ENCODE measurements around the gene MMP24.
"Not testable (repeated sequence)": the region's sequence is repeated elsewhere in the genome, so short reads cannot be mapped to it uniquely, and the experiment has no call there.

MMP24 gene

DNA sequence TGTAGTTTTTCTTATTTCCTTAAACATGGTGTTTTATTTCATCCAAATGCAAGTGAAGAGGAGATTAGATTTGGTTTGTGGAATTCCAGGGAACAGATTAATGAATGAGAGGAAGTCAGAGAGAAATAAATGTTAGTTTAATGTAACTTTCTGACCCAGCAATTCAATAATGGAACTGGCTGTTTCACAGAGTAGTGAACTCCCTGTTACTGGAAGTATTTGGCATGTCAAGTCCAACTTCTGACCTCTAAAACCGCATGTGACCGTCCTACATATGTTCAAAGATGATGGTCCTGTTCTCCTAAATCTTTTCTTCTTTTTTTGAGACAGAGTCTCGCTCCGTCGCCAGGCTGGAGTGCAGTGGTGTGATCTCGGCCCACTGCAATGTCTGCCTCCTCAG lies 35.9 kb upstream of the MMP24 start:
- no peak for DNase-seq (ENCODE audit: extremely low read depth, low read depth)
- TF ChIP-seq, protein P1, sequence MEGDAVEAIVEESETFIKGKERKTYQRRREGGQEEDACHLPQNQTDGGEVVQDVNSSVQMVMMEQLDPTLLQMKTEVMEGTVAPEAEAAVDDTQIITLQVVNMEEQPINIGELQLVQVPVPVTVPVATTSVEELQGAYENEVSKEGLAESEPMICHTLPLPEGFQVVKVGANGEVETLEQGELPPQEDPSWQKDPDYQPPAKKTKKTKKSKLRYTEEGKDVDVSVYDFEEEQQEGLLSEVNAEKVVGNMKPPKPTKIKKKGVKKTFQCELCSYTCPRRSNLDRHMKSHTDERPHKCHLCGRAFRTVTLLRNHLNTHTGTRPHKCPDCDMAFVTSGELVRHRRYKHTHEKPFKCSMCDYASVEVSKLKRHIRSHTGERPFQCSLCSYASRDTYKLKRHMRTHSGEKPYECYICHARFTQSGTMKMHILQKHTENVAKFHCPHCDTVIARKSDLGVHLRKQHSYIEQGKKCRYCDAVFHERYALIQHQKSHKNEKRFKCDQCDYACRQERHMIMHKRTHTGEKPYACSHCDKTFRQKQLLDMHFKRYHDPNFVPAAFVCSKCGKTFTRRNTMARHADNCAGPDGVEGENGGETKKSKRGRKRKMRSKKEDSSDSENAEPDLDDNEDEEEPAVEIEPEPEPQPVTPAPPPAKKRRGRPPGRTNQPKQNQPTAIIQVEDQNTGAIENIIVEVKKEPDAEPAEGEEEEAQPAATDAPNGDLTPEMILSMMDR (IDR thresholded peaks at IDR 0.05; ENCODE audit: low read depth, low read length, missing control alignments) = no peak
- no peak overlapping the region for H3K4me3 ChIP-seq (replicated peaks; ENCODE audit: low read depth, low read length)

DNA sequence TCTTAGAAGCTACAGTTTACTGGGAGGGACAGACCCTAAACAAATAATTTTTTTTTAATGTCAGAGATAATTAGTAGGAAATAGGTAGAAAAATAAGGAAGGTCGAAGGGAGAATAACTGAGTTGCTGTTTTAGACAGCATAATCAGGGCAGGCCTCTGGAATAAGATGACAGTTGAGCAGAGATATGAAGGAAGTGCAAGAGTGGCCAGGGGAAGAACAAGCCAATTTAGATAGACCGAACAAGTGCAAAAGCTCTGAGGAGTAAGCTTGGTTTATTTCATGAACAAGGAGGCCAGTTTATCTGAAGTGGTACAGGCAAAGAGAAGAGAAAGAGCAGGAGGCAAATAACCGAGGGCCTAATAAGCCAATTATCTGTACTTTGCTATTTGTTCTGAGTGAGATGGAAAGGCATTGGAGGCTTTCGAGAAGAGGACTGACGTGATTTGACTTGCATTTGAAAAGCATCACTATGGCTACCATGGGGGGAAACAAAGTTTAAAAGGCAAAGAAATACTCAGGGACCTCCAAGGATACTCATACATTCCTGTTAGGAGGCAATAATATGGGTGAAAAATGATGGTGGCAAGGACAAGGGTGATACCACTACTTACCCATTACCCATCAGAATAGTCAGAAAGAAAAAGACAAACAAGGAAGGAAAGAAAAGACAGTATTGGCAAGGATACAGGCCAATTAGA lies 34.9 kb upstream of the MMP24 start:
- TF ChIP-seq, protein P1 (IDR thresholded peaks at IDR 0.05; ENCODE audit: low read depth, low read length, missing control alignments) = no peak
- H3K4me3 ChIP-seq (replicated peaks; ENCODE audit: low read depth, low read length) = no peak overlapping the region
- no peak for DNase-seq (ENCODE audit: extremely low read depth, low read depth)

DNA sequence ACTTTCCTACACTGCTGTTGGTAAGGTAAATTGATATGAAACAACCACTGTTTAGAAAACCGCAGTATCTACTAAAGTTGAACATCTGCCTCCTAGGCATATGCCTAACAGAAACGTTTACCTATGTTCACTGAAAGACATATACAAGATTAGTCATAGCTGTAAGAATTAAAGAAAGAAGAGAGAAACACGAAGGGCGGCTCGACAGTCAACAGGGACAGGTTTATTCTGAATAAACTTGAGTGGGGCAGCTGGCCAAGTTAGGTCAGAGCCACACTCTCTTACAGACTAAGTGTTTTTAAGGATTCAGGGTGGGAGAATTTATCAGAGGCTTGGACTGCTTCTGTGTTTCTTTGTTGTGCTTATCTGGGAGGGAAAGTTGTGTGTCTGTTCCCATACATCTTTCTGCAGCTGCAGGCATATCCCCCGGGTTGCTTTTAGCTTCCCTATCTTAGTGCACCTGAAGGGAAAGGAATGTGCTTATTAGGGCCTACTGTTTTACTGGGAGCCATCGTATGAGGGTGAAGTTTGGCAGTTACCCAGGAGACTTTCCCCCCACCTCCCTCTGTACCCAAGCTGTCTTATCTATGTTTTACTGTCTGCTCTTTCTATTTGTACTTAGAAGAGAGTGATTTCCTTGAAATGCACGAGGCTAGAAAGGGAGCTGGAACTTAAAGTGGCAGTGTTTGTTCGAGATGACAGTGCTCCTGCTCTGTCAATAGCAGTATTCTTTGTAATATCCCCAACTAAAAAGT lies 34.2 kb upstream of the MMP24 start:
- DNase-seq (ENCODE audit: extremely low read depth, low read depth) = no peak
- TF ChIP-seq, protein P1 (IDR thresholded peaks at IDR 0.05; ENCODE audit: low read depth, low read length, missing control alignments) = no peak

DNA sequence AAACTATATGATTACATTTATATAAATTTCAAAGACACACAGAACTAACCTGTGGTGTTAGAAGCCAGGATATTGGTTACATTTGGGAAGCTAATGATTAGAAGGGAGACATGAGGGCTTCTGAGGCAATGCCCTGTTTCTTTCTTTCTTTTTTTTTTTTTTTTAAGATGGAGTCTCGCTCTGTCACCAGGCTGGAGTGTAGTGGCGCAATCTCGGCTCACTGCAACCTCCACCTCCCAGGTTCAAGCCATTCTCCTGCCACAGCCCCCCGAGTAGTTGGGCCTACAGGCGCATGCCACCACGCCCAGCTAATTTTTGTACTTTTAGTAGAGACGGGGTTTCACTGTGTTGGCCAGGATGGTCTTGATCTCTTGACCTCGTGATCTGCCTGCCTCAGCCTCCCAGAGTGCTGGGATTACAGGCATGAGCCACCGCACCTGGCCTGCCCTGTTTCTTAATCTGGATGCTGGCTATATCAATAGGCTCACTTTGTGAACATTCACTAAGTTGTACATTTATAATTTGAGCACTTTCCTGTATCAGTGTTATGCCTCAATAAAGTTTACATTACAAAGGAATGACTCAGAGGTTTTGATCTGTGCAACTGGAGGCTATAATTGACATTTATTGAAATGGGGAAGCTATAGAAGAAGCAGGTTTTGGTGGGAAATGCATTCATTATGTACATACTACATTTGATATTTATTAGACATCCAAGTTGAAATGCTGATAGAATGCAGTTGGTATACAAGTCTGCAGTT lies 33.3 kb upstream of the MMP24 start:
- not testable (repeated sequence) for H3K4me3 ChIP-seq (replicated peaks; ENCODE audit: low read depth, low read length); DNase-seq (ENCODE audit: extremely low read depth, low read depth)

More for the DNA sequence above, 34.2 kb upstream of the MMP24 start:
- H3K4me3 ChIP-seq (replicated peaks; ENCODE audit: low read depth, low read length) = no peak overlapping the region

DNA sequence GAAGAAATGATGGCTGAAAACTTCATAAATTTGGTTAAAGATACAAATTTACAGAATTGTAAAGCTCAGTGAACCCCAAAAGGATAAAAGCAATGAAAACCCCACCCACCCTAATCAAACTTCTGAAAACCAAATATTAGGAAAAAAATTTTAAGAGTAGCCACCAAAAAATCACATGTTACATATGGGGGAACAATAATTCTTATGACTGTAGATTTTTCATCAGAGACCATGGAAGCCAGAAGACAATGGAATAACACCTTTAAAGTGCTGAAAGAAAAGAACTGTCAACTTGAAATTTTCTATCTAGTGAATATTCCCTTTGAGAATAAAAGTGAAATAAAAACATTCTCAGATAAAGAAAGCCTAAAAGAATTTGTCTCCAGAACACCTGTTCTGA lies 30.2 kb upstream of the MMP24 start:
- no peak for DNase-seq (ENCODE audit: extremely low read depth, low read depth)
- no peak overlapping the region for H3K4me3 ChIP-seq (replicated peaks; ENCODE audit: low read depth, low read length)
- TF ChIP-seq, protein P1 (IDR thresholded peaks at IDR 0.05; ENCODE audit: low read depth, low read length, missing control alignments) = no peak

DNA sequence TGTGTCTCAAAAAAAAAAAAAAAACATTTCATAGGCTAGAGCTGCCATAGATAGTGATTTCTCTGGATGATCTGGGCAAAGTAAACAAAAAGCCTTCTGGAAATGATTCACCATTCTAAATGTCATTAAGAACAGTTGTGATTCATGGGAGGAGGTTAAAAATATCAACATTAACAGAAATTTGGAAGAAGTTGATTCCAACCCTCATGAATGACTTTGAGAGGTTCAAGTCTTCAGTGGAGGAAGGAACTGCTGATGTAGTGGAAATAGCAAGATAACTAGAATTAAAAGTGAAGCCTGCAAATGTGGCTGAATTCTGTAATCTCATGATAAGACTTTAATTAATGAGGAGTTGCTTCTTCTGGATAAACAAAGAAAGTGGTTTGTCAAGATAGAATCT lies 26.8 kb upstream of the MMP24 start:
- TF ChIP-seq, protein P1 (IDR thresholded peaks at IDR 0.05; ENCODE audit: low read depth, low read length, missing control alignments) = no peak
- no peak for DNase-seq (ENCODE audit: extremely low read depth, low read depth)
- H3K4me3 ChIP-seq (replicated peaks; ENCODE audit: low read depth, low read length) = no peak overlapping the region

DNA sequence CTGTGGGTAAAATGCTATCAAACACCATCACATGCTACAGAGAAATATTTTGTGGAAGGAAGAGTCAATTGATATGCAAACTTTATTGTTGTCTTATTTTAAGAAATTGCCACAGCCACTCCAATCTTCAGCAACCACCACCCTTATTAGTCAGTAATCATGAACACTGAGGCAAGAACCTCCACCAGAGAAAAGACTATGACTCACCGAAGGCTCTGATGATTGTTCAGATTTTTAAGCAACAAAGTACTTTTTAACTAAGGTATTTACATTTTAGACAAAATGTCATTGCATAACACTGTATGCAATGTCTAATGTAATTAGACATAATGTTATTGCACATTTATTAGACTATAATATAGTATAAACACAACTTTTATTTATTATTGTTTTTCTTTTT lies 26.2 kb upstream of the MMP24 start:
- TF ChIP-seq, protein P1 (IDR thresholded peaks at IDR 0.05; ENCODE audit: low read depth, low read length, missing control alignments) = no peak
- H3K4me3 ChIP-seq (replicated peaks; ENCODE audit: low read depth, low read length) = no peak overlapping the region
- DNase-seq (ENCODE audit: extremely low read depth, low read depth) = no peak

DNA sequence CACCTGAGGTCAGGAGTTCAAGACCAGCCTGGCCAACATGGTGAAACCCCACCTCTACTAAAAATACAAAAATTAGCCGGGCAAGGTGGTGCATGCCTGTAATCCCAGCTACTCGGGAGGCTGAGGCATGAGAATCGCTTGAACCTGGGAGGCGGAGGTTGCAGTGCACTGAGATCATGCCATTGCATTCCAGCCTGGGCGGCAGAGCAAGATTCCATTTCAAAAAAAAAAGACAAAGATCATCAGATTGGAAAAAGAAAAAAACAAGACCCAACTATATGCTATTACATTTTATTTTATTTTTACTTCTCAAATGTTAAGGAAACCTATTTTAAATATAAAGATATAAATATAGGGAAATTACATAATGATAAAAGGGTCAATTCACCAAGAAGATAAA lies 25.0 kb upstream of the MMP24 start:
- DNase-seq (ENCODE audit: extremely low read depth, low read depth); H3K4me3 ChIP-seq (replicated peaks; ENCODE audit: low read depth, low read length): not testable (repeated sequence)

Data from HFF-Myc (cell line).